SU-DHL-6 (cell line): Measurements from ENCODE around the gene CALM3.

ENCODE experiments used
- H2AFZ ChIP-seq: fragments of 200-600 bp; sonication (generic); 2 replicates; pipeline ENCODE4 v1.6.1; 2014; ENCODE audit warnings: low read depth, mild to moderate bottlenecking, moderate library complexity, mixed read lengths, antibody characterized with exemption, low read length; ENCODE audit not compliant: severe bottlenecking
- H3F3A ChIP-seq: fragments of 200-600 bp; shearing (Covaris generic); 2 replicates; pipeline ENCODE4 v1.6.0; 2016; ENCODE audit warnings: antibody characterized with exemption, mild to moderate bottlenecking; ENCODE audit not compliant: insufficient read depth
- H3K27ac ChIP-seq: fragments of 200-600 bp; sonication (generic); 2 replicates; pipeline ENCODE4 v1.5.1; 2016; ENCODE audit warnings: low read depth, mild to moderate bottlenecking, low read length, moderate library complexity, mixed read lengths
- H3K27me3 ChIP-seq: fragments of 200-600 bp; sonication (generic), shearing (Covaris generic); 2 replicates; pipeline ENCODE4 v1.6.0; 2014; ENCODE audit warnings: mild to moderate bottlenecking, low read length
- H3K36me3 ChIP-seq: fragments of 200-600 bp; sonication (generic); 2 replicates; pipeline ENCODE4 v1.6.1; 2014; ENCODE audit warnings: mild to moderate bottlenecking, low read length, mixed read lengths
- H3K4me2 ChIP-seq: fragments of 300-600, 200-600 bp; shearing (Covaris generic), sonication (generic); 2 replicates; pipeline ENCODE4 v1.6.0; 2014; ENCODE audit warnings: low read length, low read depth, mild to moderate bottlenecking; ENCODE audit not compliant: poor library complexity, severe bottlenecking
- H3K4me3 ChIP-seq: fragments of 200-600 bp; sonication (generic); 2 replicates; pipeline ENCODE4 v1.5.1; 2014; ENCODE audit warnings: antibody characterized with exemption, low read length, mild to moderate bottlenecking, mixed read lengths; ENCODE audit not compliant: insufficient read depth, poor library complexity, severe bottlenecking
- H3K79me2 ChIP-seq: fragments of 200-600 bp; sonication (generic); 2 replicates; pipeline ENCODE4 v1.6.1; 2014; ENCODE audit warnings: mild to moderate bottlenecking, low read length, moderate library complexity; ENCODE audit not compliant: insufficient read depth
- H3K9ac ChIP-seq: fragments of 200-600 bp; sonication (generic); 2 replicates; pipeline ENCODE4 v1.7.0; 2014; ENCODE audit warnings: mild to moderate bottlenecking, low read length
- H3K9me2 ChIP-seq: fragments of 200-600 bp; sonication (generic); replicated peaks from 2 replicates; pipeline ENCODE4 v1.6.1; 2014; ENCODE audit warnings: low read length; ENCODE audit not compliant: insufficient read depth
- H3K9me3 ChIP-seq: fragments of 200-600 bp; sonication (generic); 2 replicates; pipeline ENCODE4 v1.6.1; 2014; ENCODE audit warnings: low read length, mixed read lengths; ENCODE audit not compliant: insufficient read depth
- H4K20me1 ChIP-seq: fragments of 200-600 bp; sonication (generic); 2 replicates; pipeline ENCODE4 v1.6.1; 2014; ENCODE audit warnings: low read depth, mild to moderate bottlenecking, antibody characterized with exemption, low read length, moderate library complexity, mixed read lengths
- EZH2phosphoT487 ChIP-seq: fragments of 200-600 bp; sonication (generic), shearing (Covaris generic); conservative IDR thresholded peaks from 2 replicates; pipeline ENCODE4 v1.6.1; 2018; ENCODE audit warnings: mild to moderate bottlenecking, antibody characterized with exemption, low read length, moderate library complexity, mixed read lengths
- TF ChIP-seq, protein P1 (sequence below): fragments of 200-600 bp; sonication (generic); IDR thresholded peaks from one replicate; pipeline ENCODE4 v1.5.1; 2017; ENCODE audit warnings: antibody characterized with exemption, mild to moderate bottlenecking, low read length, moderate library complexity; ENCODE audit not compliant: insufficient read depth, poor library complexity, severe bottlenecking

CALM3 gene

GRCh38 chr19:46623915-46624502 lies 22.9 kb downstream of the CALM3 start:
- H3K27ac ChIP-seq: no peak overlapping the region
- H3K79me2 ChIP-seq: no peaks in the 10 kb centered on the region
- no peaks in the 10 kb centered on the region for H4K20me1 ChIP-seq
- no peaks in the 10 kb centered on the region for H3K9me3 ChIP-seq
- no peak overlapping the region for H3K9ac ChIP-seq
- H3K4me2 ChIP-seq: no peak overlapping the region
- H3K9me2 ChIP-seq: no peaks in the 10 kb centered on the region
- H3K4me3 ChIP-seq: no peak overlapping the region
- H3F3A ChIP-seq: no peaks in the 10 kb centered on the region
- H2AFZ ChIP-seq: no peak overlapping the region
- H3K36me3 ChIP-seq: no peaks in the 10 kb centered on the region
- H3K27me3 ChIP-seq: no peaks in the 10 kb centered on the region
- TF ChIP-seq, protein P1, sequence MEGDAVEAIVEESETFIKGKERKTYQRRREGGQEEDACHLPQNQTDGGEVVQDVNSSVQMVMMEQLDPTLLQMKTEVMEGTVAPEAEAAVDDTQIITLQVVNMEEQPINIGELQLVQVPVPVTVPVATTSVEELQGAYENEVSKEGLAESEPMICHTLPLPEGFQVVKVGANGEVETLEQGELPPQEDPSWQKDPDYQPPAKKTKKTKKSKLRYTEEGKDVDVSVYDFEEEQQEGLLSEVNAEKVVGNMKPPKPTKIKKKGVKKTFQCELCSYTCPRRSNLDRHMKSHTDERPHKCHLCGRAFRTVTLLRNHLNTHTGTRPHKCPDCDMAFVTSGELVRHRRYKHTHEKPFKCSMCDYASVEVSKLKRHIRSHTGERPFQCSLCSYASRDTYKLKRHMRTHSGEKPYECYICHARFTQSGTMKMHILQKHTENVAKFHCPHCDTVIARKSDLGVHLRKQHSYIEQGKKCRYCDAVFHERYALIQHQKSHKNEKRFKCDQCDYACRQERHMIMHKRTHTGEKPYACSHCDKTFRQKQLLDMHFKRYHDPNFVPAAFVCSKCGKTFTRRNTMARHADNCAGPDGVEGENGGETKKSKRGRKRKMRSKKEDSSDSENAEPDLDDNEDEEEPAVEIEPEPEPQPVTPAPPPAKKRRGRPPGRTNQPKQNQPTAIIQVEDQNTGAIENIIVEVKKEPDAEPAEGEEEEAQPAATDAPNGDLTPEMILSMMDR: no peak
- no peak for TF ChIP-seq EZH2phosphoT487

DNA sequence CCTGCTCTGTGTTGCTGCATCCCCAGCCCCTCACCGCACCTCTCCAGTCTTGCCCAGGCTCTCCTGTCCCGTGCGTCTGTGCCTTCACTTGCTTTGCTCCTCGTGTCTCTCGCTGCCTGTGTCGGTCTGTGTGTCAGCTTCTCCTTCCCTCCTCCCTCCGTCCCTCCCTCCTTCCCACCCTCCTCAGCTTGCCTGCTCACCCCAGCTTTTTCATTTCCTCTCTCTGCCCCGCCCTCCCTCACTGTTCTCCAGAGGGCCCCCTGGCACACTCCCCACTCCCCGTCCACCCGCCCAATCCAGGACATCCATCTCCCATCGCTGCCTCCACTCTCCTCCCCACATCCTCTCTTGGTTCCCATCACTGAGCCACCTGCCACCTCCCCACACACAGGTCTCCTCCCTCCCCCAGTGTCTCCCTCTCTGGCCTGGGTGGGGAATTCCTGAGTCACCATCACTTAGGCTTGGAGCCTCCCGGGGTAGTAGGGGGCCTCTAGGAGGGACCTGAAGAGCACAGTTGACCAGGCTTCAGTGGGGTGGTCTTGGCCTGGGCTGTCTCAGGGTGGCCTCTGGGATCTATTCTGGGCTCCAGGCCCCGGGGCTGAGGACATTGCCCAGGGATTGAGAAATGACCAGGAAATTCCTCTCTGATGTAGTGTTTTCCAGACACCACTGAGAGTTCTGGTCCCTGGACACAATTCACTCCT lies 24.0 kb downstream of the CALM3 start, which contains the start of gene PTGIR:
PTGIR (minus strand) TSS at position 132 of the 704 bp plus-strand sequence. CDS start 864 bp downstream, outside the sequence.
- no peak for TF ChIP-seq EZH2phosphoT487
- TF ChIP-seq, protein P1: no peak
- H3K9ac ChIP-seq: no peak within 1 kb of the TSS
- no peaks in the 10 kb centered on the region for H3K36me3 ChIP-seq
- no peak within 1 kb of the TSS for H3K4me2 ChIP-seq
- no peak within 1 kb of the TSS for H2AFZ ChIP-seq
- no peaks in the 10 kb centered on the region for H3K9me3 ChIP-seq
- H4K20me1 ChIP-seq: no peaks in the 10 kb centered on the region
- H3K27me3 ChIP-seq: no peaks in the 10 kb centered on the region
- no peak within 1 kb of the TSS for H3K27ac ChIP-seq
- H3F3A ChIP-seq: no peaks in the 10 kb centered on the region
- no peak within 1 kb of the TSS for H3K4me3 ChIP-seq
- no peaks in the 10 kb centered on the region for H3K9me2 ChIP-seq
- no peaks in the 10 kb centered on the region for H3K79me2 ChIP-seq

DNA sequence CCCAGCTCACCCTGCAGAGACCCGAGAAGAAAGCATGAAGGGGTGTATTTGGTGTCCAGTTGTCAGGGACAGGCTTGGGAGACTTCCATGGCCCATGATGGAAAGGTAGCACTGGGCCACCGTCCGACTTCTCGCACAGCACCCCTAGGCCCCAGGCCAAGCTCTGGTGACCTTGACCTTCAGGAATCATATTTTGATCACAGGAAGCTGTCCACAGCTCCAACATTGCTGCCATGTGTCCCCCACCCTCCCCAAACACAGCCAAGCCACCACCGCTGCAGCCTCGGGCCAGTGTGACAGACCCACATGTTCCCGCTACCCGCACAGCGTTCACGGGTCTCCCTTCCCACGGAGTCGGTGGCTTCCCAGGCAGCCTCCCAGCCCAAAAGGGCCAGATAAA lies 24.6 kb downstream of the CALM3 start:
- Histone ChIP-seq H3K4me2 (no peak overlapping the region), H3K27ac (no peak overlapping the region), H3K27me3 (no peaks in the 10 kb centered on the region), H3K9me3 (no peaks in the 10 kb centered on the region), H3K36me3 (no peaks in the 10 kb centered on the region), H3K79me2 (no peaks in the 10 kb centered on the region), H2AFZ (no peak overlapping the region), H4K20me1 (no peaks in the 10 kb centered on the region), H3F3A (no peaks in the 10 kb centered on the region), H3K9ac (no peak overlapping the region), H3K9me2 (no peaks in the 10 kb centered on the region), H3K4me3 (no peak overlapping the region)
- TF ChIP-seq, protein P1: no peak
- no peak for TF ChIP-seq EZH2phosphoT487
